ENCODE measurements around the gene CHFR. TPM values are rescaled to one million over a fixed set of nuclear protein-coding genes. Genes with fewer than 3 reads are reported as not detected.
"Not testable (repeated sequence)": the region's sequence is repeated elsewhere in the genome, so short reads cannot be mapped to it uniquely, and the experiment has no call there.

CHFR gene, protein sequence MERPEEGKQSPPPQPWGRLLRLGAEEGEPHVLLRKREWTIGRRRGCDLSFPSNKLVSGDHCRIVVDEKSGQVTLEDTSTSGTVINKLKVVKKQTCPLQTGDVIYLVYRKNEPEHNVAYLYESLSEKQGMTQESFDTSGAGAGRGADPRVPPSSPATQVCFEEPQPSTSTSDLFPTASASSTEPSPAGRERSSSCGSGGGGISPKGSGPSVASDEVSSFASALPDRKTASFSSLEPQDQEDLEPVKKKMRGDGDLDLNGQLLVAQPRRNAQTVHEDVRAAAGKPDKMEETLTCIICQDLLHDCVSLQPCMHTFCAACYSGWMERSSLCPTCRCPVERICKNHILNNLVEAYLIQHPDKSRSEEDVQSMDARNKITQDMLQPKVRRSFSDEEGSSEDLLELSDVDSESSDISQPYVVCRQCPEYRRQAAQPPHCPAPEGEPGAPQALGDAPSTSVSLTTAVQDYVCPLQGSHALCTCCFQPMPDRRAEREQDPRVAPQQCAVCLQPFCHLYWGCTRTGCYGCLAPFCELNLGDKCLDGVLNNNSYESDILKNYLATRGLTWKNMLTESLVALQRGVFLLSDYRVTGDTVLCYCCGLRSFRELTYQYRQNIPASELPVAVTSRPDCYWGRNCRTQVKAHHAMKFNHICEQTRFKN
- 28.3 TPM for polyA plus RNA-seq (2013)

DNA sequence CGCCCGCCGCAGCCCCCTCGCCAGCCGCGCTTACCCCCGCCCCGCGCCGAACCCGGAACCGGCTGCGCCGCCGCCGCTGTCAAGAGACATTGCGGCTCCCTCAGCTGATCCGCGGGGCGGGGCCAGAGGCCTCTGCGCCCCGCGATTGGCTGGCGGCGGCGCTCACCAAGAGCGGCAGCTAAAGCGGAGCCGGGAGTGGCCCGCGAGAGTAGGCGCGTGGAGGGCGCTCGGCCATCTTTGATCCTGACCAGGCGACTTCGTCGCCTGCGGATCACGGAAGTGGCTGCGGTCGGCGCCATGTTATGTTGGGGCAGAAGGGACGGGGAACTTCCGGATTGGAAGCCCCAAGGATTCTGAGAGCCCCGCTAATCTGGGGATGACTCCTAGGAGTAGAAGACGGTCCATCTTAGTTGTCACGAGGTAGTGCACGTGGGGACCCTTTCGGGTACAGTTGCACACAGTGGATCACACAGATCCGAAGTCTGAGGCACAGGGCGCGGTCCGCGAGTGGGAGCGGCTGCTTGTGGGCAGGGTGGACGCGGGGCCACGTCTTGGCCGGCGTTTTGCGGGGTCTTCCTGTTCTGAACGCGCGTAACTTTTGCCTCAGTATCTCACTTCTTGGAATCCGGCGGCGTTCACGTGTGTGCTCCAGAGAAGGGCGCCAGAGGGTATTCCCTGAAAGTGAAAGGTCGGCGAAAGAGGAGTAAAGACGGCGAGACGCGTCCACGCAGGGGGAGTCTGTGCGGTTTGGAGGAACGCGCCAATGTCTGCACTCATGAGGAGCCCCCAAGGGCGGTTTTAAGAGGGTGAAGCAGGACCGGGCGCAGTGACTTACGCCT, at the start of gene CHFR:
Gene CHFR, minus strand, starts transcription at position 93 of the 839 bp plus-strand sequence. CDS start 277 bp downstream, outside the sequence.
- Histone ChIP-seq H3K4me3 (ENCODE audit: control insufficient read depth in 1 of 7, extremely low read depth in 1 of 7, insufficient read depth in 4 of 7, low read depth in 2 of 7, low read length in 6 of 7) (peak within 1 kb of the TSS; percentile 57 to 89 (median 83)), H3K9me3 (ENCODE audit: control extremely low read depth in 1 of 5, control insufficient read depth in 4 of 5, insufficient read depth in 2 of 5, low read depth in 1 of 5, low read length in 4 of 5) (peaks cover 0 to 18% (median 0%) of the 10 kb centered on the region in 5 experiments), H3K4me1 (ENCODE audit: control extremely low read depth in 1 of 4, control insufficient read depth in 4 of 4, insufficient read depth in 4 of 4, low read length in 3 of 4) (peaks cover 0 to 12% (median 6%) of the 10 kb centered on the region in 4 experiments), H3K36me3 (ENCODE audit: control insufficient read depth in 4 of 4, insufficient read depth in 4 of 4, low read length in 3 of 4) (peaks cover 0 to 14% (median 4%) of the 10 kb centered on the region in 4 experiments), H3K27ac (ENCODE audit: insufficient read depth in 1 of 2, low read depth in 1 of 2, low read length in 2 of 2, poor library complexity in 1 of 2, severe bottlenecking in 2 of 2) (peak within 1 kb of the TSS; percentile 89 to 92), H3K27me3 (replicated peaks in 2 of 5; ENCODE audit: control insufficient read depth in 4 of 5, insufficient read depth in 5 of 5, low read length in 4 of 5) (no peaks in the 10 kb centered on the region)
- CTCF ChIA-PET: no interaction called here
- POLR2A ChIA-PET: interaction anchor here (0.7 to 1.1 kb wide), 2 partner anchors 60 to 242 kb away, joined by 3 read pairs; partner anchors contain the start of genes ZNF10 and ZNF891
- DNase-seq: peak; percentile 98 to 100 (median 99)
- WGBS (ENCODE audit: insufficient coverage): 2% methylated on average over 79 of the region's 84 CpGs

DNA sequence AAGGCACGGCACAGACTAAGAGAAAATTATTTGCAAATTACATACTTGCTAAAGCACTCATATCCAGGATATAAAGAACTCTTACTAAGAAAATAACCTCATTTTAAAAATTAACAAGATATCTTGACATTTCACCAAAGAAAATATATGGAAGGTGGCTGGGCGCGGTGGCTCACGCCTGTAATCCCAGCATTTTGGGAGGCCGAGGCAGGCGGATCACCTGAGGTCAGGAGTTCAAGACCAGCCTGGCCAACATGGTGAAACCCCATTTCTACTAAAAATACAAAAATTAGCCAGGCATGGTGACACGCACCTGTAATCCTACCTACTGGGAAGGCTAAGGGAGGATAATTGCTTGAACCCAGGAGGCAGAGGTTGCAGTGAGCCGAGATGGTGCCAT, 49.5 kb upstream of the CHFR start:
- no CpG with 5 or more reads among the region's 8 CpGs for WGBS (ENCODE audit: insufficient coverage)
- H3K36me3 ChIP-seq (ENCODE audit: control insufficient read depth in 4 of 4, insufficient read depth in 4 of 4, low read length in 3 of 4): peaks cover 6 to 27% (median 15%) of the 10 kb centered on the region in 4 experiments
- H3K27ac ChIP-seq (ENCODE audit: insufficient read depth in 1 of 2, low read depth in 1 of 2, low read length in 2 of 2, poor library complexity in 1 of 2, severe bottlenecking in 2 of 2); CTCF ChIA-PET; H3K27me3 ChIP-seq (replicated peaks in 2 of 5; ENCODE audit: control insufficient read depth in 4 of 5, insufficient read depth in 5 of 5, low read length in 4 of 5); H3K4me3 ChIP-seq (ENCODE audit: control insufficient read depth in 1 of 7, extremely low read depth in 1 of 7, insufficient read depth in 4 of 7, low read depth in 2 of 7, low read length in 6 of 7); DNase-seq; H3K4me1 ChIP-seq (ENCODE audit: control extremely low read depth in 1 of 4, control insufficient read depth in 4 of 4, insufficient read depth in 4 of 4, low read length in 3 of 4); POLR2A ChIA-PET: not testable (repeated sequence)
- peaks cover 7 to 62% (median 46%) of the 10 kb centered on the region in 5 experiments for H3K9me3 ChIP-seq (ENCODE audit: control extremely low read depth in 1 of 5, control insufficient read depth in 4 of 5, insufficient read depth in 2 of 5, low read depth in 1 of 5, low read length in 4 of 5)

DNA sequence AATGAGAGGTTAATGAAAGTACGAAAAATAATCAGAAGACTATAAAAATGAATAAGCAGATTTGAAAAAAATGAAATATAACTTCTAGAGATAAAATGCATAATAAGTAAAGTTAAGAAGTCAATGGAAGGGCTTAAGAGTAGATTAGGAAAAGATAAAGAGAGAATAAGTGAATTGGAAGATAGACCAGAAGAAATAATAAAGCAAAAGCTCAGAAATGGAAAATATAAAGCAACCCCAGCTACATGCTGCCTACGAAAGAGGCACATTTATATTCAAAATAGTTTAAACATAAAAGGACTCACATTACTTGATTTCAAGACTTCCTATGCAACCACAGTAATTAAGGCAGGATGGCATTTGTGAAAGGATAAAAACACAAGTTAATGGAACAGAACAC, 48.8 kb upstream of the CHFR start:
- Histone ChIP-seq H3K27ac (ENCODE audit: insufficient read depth in 1 of 2, low read depth in 1 of 2, low read length in 2 of 2, poor library complexity in 1 of 2, severe bottlenecking in 2 of 2) (no peak overlapping the region), H3K36me3 (ENCODE audit: control insufficient read depth in 4 of 4, insufficient read depth in 4 of 4, low read length in 3 of 4) (peaks cover 0 to 23% (median 11%) of the 10 kb centered on the region in 4 experiments), H3K9me3 (ENCODE audit: control extremely low read depth in 1 of 5, control insufficient read depth in 4 of 5, insufficient read depth in 2 of 5, low read depth in 1 of 5, low read length in 4 of 5) (peaks cover 12 to 62% (median 47%) of the 10 kb centered on the region in 5 experiments), H3K4me3 (ENCODE audit: control insufficient read depth in 1 of 7, extremely low read depth in 1 of 7, insufficient read depth in 4 of 7, low read depth in 2 of 7, low read length in 6 of 7) (no peak overlapping the region), H3K4me1 (ENCODE audit: control extremely low read depth in 1 of 4, control insufficient read depth in 4 of 4, insufficient read depth in 4 of 4, low read length in 3 of 4) (no peaks in the 10 kb centered on the region), H3K27me3 (replicated peaks in 2 of 5; ENCODE audit: control insufficient read depth in 4 of 5, insufficient read depth in 5 of 5, low read length in 4 of 5) (no peaks in the 10 kb centered on the region)
- POLR2A ChIA-PET: no interaction called here
- CTCF ChIA-PET: no interaction called here
- DNase-seq: no peak
- whole genome bisulfite sequencing (ENCODE audit: insufficient coverage): no CpG with 5 or more reads among the region's 2 CpGs

DNA sequence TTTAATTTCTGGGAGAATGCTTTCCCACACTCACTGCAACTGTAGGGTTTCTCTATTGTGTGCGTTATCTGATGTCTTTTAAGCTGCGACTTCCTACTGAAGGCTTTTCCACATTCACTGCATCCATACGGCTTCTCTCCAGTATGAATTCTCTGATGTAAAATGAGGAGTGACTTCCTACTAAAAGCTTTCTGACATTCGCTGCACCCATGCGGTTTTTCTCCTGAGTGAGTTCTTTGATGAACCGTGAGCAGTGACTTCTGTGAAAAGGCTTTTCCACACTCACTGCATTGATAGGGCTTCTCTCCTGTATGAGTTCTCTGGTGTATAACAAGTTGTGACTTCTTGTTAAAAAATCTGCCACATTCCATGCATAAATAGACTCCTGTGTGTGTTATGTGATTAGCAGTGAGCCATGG, 39.0 kb upstream of the CHFR start:
- H3K36me3 ChIP-seq (ENCODE audit: control insufficient read depth in 4 of 4, insufficient read depth in 4 of 4, low read length in 3 of 4): peaks cover 6 to 40% (median 9%) of the 10 kb centered on the region in 4 experiments
- CTCF ChIA-PET: no interaction called here
- no peaks in the 10 kb centered on the region for H3K27me3 ChIP-seq (replicated peaks in 2 of 5; ENCODE audit: control insufficient read depth in 4 of 5, insufficient read depth in 5 of 5, low read length in 4 of 5)
- H3K27ac ChIP-seq (ENCODE audit: insufficient read depth in 1 of 2, low read depth in 1 of 2, low read length in 2 of 2, poor library complexity in 1 of 2, severe bottlenecking in 2 of 2): no peak overlapping the region
- peaks cover 27 to 93% (median 54%) of the 10 kb centered on the region in 5 experiments for H3K9me3 ChIP-seq (ENCODE audit: control extremely low read depth in 1 of 5, control insufficient read depth in 4 of 5, insufficient read depth in 2 of 5, low read depth in 1 of 5, low read length in 4 of 5)
- WGBS (ENCODE audit: insufficient coverage): 92% methylated on average over 4 of the region's 6 CpGs
- no peak for DNase-seq
- no peaks in the 10 kb centered on the region for H3K4me1 ChIP-seq (ENCODE audit: control extremely low read depth in 1 of 4, control insufficient read depth in 4 of 4, insufficient read depth in 4 of 4, low read length in 3 of 4)
- POLR2A ChIA-PET: no interaction called here
- H3K4me3 ChIP-seq (ENCODE audit: control insufficient read depth in 1 of 7, extremely low read depth in 1 of 7, insufficient read depth in 4 of 7, low read depth in 2 of 7, low read length in 6 of 7): no peak overlapping the region

DNA sequence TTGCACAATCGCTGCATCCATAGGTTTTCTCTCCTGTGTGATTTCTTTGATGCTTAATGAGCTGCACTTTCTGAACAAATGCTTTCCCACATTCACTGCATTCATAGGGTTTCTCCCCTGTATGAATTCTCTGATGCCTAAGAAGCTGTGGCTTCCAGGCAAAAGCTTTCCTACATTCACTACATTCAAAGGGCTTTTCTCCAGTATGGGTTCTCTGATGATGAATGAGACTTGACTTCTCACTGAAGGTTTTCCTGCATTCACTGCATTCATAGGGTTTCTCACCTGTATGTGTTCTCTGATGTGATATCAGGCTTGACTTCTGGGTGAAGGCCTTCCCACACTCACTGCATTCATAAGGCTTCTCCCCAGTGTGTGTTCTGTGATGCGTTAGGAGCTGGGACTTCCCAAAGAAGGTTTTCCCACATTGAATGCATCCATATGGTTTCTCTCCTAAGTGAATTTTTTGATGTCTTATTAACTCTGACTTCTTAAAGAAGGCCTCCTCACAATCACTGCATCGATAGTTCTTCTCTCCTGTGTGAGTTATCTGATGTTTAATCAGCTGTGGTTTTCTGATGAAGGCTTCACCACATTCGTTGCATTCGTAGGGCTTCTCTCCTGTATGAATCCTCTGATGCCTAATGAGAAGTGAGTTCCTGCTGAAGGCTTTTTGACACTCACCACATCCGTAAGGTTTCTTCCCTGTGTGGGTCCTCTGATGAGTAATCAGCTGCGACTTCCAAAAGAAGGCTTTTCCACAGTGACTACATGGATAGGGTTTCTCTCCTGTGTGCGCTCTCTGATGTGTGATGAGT, 38.4 kb upstream of the CHFR start:
- Histone ChIP-seq H3K36me3 (ENCODE audit: control insufficient read depth in 4 of 4, insufficient read depth in 4 of 4, low read length in 3 of 4) (peaks cover 6 to 36% (median 9%) of the 10 kb centered on the region in 4 experiments), H3K9me3 (ENCODE audit: control extremely low read depth in 1 of 5, control insufficient read depth in 4 of 5, insufficient read depth in 2 of 5, low read depth in 1 of 5, low read length in 4 of 5) (peaks cover 27 to 93% (median 55%) of the 10 kb centered on the region in 5 experiments), H3K27ac (ENCODE audit: insufficient read depth in 1 of 2, low read depth in 1 of 2, low read length in 2 of 2, poor library complexity in 1 of 2, severe bottlenecking in 2 of 2) (no peak overlapping the region), H3K4me3 (ENCODE audit: control insufficient read depth in 1 of 7, extremely low read depth in 1 of 7, insufficient read depth in 4 of 7, low read depth in 2 of 7, low read length in 6 of 7) (no peak overlapping the region), H3K4me1 (ENCODE audit: control extremely low read depth in 1 of 4, control insufficient read depth in 4 of 4, insufficient read depth in 4 of 4, low read length in 3 of 4) (no peaks in the 10 kb centered on the region), H3K27me3 (replicated peaks in 2 of 5; ENCODE audit: control insufficient read depth in 4 of 5, insufficient read depth in 5 of 5, low read length in 4 of 5) (no peaks in the 10 kb centered on the region)
- 100% methylated on average over 4 of the region's 8 CpGs for WGBS (ENCODE audit: insufficient coverage)
- no peak for DNase-seq
- CTCF ChIA-PET: no interaction called here
- POLR2A ChIA-PET: no interaction called here

DNA sequence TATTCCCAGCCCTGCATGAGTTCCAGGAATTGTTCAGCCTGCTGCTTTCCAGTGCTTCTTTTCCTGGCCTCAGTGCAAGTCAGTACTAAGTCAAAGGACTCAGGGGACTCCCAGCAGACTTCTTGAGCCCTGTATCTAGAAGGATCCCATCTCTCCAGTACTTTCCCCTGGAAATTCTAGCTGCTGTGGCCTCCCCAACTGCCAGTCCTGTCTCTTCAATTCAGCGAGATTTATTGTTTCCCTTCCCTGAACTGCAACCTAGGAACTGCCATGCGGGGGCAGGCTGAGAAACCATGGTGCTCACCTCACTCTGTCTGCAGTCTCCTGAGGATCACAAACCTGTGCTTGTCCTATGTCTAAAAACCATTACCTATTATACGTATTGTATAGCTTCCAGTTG, 37.0 kb upstream of the CHFR start:
- Histone ChIP-seq H3K36me3 (ENCODE audit: control insufficient read depth in 4 of 4, insufficient read depth in 4 of 4, low read length in 3 of 4) (peaks cover 3 to 24% (median 5%) of the 10 kb centered on the region in 4 experiments), H3K27ac (ENCODE audit: insufficient read depth in 1 of 2, low read depth in 1 of 2, low read length in 2 of 2, poor library complexity in 1 of 2, severe bottlenecking in 2 of 2) (no peak overlapping the region), H3K27me3 (replicated peaks in 2 of 5; ENCODE audit: control insufficient read depth in 4 of 5, insufficient read depth in 5 of 5, low read length in 4 of 5) (no peaks in the 10 kb centered on the region), H3K4me3 (ENCODE audit: control insufficient read depth in 1 of 7, extremely low read depth in 1 of 7, insufficient read depth in 4 of 7, low read depth in 2 of 7, low read length in 6 of 7) (no peak overlapping the region), H3K9me3 (ENCODE audit: control extremely low read depth in 1 of 5, control insufficient read depth in 4 of 5, insufficient read depth in 2 of 5, low read depth in 1 of 5, low read length in 4 of 5) (peaks cover 27 to 85% (median 64%) of the 10 kb centered on the region in 5 experiments), H3K4me1 (ENCODE audit: control extremely low read depth in 1 of 4, control insufficient read depth in 4 of 4, insufficient read depth in 4 of 4, low read length in 3 of 4) (no peaks in the 10 kb centered on the region)
- DNase-seq: no peak
- POLR2A ChIA-PET: interaction anchor here (0.6 kb wide), 1 partner anchor 103 kb away, joined by 3 read pairs; no protein-coding TSS in a partner anchor
- CTCF ChIA-PET: interaction anchor here (0.9 kb wide), 1 partner anchor 39 kb away, joined by 3 read pairs; no protein-coding TSS in a partner anchor
- WGBS (ENCODE audit: insufficient coverage): 100% methylated on average over 2 of the region's 3 CpGs

Measured in common myeloid progenitor, CD34-positive (primary cell).